DND-41 (cell line): ENCODE results near the gene DTNBP1.

Experiments
- ATAC-seq: fragments of 200-7000 bp; cut with Tn5 transposase; 3 replicates; pipeline ENCODE4 v1.9.1; 2021; ENCODE audit warnings: low read depth; ENCODE audit not compliant: insufficient read depth
- DNase-seq: peaks from one replicate; pipeline ENCODE4 v3.0.0-alpha.2; 2020
- H2AFZ ChIP-seq: 2 replicates; pipeline ENCODE4 v1.6.0; 2012; ENCODE audit warnings: low read depth, low read length
- H3K27ac ChIP-seq: 2 replicates; pipeline ENCODE4 v1.5.1; 2012; ENCODE audit warnings: low read length, inconsistent platforms
- H3K27me3 ChIP-seq: fragments of 200-600 bp; sonication (generic); 2 replicates; pipeline ENCODE4 v1.6.0; 2012; ENCODE audit warnings: low read length, mild to moderate bottlenecking, inconsistent platforms; ENCODE audit not compliant: insufficient read depth, poor library complexity
- H3K36me3 ChIP-seq: 2 replicates; pipeline ENCODE4 v1.5.1; 2012; ENCODE audit warnings: low read length, inconsistent platforms; ENCODE audit not compliant: insufficient read depth
- H3K4me1 ChIP-seq: 2 replicates; pipeline ENCODE4 v1.5.1; 2012; ENCODE audit warnings: mild to moderate bottlenecking, low read length; ENCODE audit not compliant: insufficient read depth
- H3K4me2 ChIP-seq: 2 replicates; pipeline ENCODE4 v1.6.0; 2012; ENCODE audit warnings: mild to moderate bottlenecking, moderate library complexity, low read length, inconsistent platforms; ENCODE audit not compliant: insufficient read depth
- H3K4me3 ChIP-seq, 2 experiments: fragments of 200-600 bp in 1 of 2; shearing (Covaris generic) in 1 of 2; 2 replicates each; pipeline ENCODE4 v1.5.1; 2012 to 2016; ENCODE audit warnings: inconsistent platforms in 2 of 2, low read length in 2 of 2, mild to moderate bottlenecking in 2 of 2, low read depth in 1 of 2, moderate library complexity in 1 of 2
- H3K79me2 ChIP-seq: 2 replicates; pipeline ENCODE4 v1.6.0; 2012; ENCODE audit warnings: low read length, inconsistent platforms; ENCODE audit not compliant: insufficient read depth
- H3K9ac ChIP-seq: 2 replicates; pipeline ENCODE4 v1.6.0; 2012; ENCODE audit warnings: low read depth, mild to moderate bottlenecking, inconsistent platforms, low read length, moderate library complexity
- H3K9me3 ChIP-seq: 2 replicates; pipeline ENCODE4 v1.5.1; 2012; ENCODE audit warnings: low read length, moderate library complexity, mild to moderate bottlenecking, inconsistent platforms; ENCODE audit not compliant: insufficient read depth, severe bottlenecking
- H4K20me1 ChIP-seq: 2 replicates; pipeline ENCODE4 v1.6.0; 2012; ENCODE audit warnings: low read length; ENCODE audit not compliant: insufficient read depth
- EZH2 ChIP-seq: IDR thresholded peaks from 3 replicates; pipeline ENCODE4 v1.6.1; 2012; ENCODE audit warnings: borderline replicate concordance, low read depth, mild to moderate bottlenecking, moderate library complexity, low read length, inconsistent platforms; ENCODE audit not compliant: severe bottlenecking
- TF ChIP-seq, protein P1 (sequence below): IDR thresholded peaks from 2 replicates; pipeline ENCODE4 v1.5.1; 2012; ENCODE audit warnings: borderline replicate concordance, low read length, moderate library complexity, mild to moderate bottlenecking; ENCODE audit not compliant: poor library complexity, severe bottlenecking; ENCODE audit errors: extremely low read depth

Gene DTNBP1

DNA sequence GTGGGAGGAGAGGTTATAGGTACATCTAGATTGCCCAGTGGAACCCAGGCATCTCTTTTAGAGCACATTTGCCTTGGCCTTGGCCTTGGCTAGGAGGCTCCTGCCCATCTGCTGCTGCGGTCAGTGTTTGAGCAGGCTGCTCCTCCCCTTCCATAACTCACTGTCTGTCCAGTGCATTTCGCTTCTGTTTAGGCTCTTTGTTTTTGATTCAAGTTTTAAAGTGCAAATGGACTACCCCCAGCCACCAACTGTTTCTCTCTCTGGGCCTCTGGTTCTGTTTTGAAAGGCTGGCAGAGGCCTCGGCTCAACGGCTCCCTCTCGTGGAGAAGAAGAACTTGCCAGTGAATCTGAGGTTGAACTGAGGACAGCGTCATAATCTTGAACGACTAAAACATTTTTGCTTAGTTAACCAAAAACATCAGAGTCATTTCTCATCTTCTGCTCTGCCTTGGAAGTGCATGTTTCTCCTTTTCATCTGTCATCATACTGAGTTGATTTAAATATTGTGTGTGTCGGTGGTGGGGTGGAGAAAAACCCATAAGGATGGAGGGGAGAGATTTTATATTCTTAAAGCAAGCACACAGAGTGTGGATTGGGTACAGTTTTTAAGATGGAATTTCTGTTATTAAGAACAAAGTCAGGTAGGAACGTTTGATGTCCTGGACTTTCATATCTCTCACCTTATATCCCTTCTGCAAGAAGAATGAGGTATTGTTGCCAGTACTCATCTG is 171.4 kb downstream of the DTNBP1 start:
- peaks cover 5% of the 10 kb centered on the region; the same call in 1 of the 2 replicates for H4K20me1 ChIP-seq
- no peaks in the 10 kb centered on the region for H3K9me3 ChIP-seq
- no peak overlapping the region for H3K4me3 ChIP-seq
- H3K4me1 ChIP-seq = no peaks in the 10 kb centered on the region
- TF ChIP-seq, protein P1, sequence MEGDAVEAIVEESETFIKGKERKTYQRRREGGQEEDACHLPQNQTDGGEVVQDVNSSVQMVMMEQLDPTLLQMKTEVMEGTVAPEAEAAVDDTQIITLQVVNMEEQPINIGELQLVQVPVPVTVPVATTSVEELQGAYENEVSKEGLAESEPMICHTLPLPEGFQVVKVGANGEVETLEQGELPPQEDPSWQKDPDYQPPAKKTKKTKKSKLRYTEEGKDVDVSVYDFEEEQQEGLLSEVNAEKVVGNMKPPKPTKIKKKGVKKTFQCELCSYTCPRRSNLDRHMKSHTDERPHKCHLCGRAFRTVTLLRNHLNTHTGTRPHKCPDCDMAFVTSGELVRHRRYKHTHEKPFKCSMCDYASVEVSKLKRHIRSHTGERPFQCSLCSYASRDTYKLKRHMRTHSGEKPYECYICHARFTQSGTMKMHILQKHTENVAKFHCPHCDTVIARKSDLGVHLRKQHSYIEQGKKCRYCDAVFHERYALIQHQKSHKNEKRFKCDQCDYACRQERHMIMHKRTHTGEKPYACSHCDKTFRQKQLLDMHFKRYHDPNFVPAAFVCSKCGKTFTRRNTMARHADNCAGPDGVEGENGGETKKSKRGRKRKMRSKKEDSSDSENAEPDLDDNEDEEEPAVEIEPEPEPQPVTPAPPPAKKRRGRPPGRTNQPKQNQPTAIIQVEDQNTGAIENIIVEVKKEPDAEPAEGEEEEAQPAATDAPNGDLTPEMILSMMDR = peak; percentile 77
- no peak for TF ChIP-seq EZH2
- H3K27me3 ChIP-seq = no peaks in the 10 kb centered on the region
- no peaks in the 10 kb centered on the region for H3K79me2 ChIP-seq
- no peak overlapping the region for H3K9ac ChIP-seq
- peak; percentile 77 for ATAC-seq
- H3K4me2 ChIP-seq = no peak overlapping the region
- peaks cover 56% of the 10 kb centered on the region for H3K36me3 ChIP-seq
- no peak overlapping the region for H2AFZ ChIP-seq
- H3K27ac ChIP-seq = peak overlapping the region; percentile 37; the same call in 1 of the 2 replicates
- peak; percentile 60 for DNase-seq

- DNase-seq = no peak
These were observed 172.4 kb downstream of the DTNBP1 start for GRCh38 chr6:15490242-15491100.

DNA sequence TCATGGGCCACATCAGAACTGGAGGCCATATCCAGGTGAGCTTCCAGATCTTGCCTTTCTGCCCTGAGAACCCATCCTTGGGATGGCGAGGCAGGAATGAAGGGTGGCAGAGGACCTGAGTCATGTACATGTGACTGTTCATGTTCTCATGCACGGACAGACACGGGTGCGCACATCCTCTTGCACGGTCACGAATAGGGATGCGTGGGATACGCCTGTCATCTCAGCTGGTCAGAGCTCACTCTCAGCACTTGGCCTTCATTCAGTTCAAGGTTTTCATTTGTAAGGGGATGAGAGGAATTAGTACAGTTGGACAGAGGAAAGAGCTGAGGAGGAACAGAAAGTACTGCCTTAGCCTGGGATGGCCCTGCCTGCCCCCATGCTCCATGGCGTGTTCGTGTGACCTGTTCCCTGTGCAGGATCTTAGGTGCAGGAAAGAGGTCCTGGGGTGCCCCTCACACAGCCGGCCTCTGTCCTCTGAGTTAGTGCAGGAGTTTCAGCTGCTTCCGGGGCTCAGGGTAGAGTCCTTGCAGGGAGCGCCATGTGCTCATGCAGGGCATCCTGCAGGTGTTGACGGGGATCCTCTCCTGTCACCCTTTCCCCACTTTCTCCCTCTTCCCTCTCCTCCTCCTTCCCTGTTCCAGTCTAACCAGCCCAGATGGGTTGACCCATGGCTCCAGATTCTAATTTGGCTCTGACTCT is 173.4 kb downstream of the DTNBP1 start:
- no peak overlapping the region for H2AFZ ChIP-seq
- no peak overlapping the region for H3K4me2 ChIP-seq
- no peak overlapping the region for H3K4me3 ChIP-seq
- ATAC-seq (no peak), DNase-seq (no peak)
- no peaks in the 10 kb centered on the region; the same call in 1 of the 2 replicates for H4K20me1 ChIP-seq
- no peak overlapping the region for H3K27ac ChIP-seq
- no peaks in the 10 kb centered on the region for H3K27me3 ChIP-seq
- peaks cover 37% of the 10 kb centered on the region for H3K36me3 ChIP-seq
- no peak overlapping the region for H3K9ac ChIP-seq
- no peaks in the 10 kb centered on the region for H3K9me3 ChIP-seq
- H3K4me1 ChIP-seq = no peaks in the 10 kb centered on the region
- TF ChIP-seq EZH2 = no peak
- TF ChIP-seq, protein P1 = no peak
- no peaks in the 10 kb centered on the region for H3K79me2 ChIP-seq

More at GRCh38 chr6:15490242-15491100, 172.4 kb downstream of the DTNBP1 start:
- Histone ChIP-seq H3K36me3 (peaks cover 47% of the 10 kb centered on the region), H3K79me2 (no peaks in the 10 kb centered on the region), H4K20me1 (peaks cover 5% of the 10 kb centered on the region; the same call in 1 of the 2 replicates), H2AFZ (no peak overlapping the region), H3K4me1 (no peaks in the 10 kb centered on the region), H3K4me2 (no peak overlapping the region), H3K4me3 (no peak overlapping the region), H3K27me3 (no peaks in the 10 kb centered on the region), H3K27ac (no peak overlapping the region; the same call in 1 of the 2 replicates), H3K9ac (no peak overlapping the region), H3K9me3 (no peaks in the 10 kb centered on the region)
- no peak for TF ChIP-seq EZH2
- TF ChIP-seq, protein P1 = no peak
- ATAC-seq = no peak
